Right lobe of liver (tissue), 4 donors: ENCODE measurements around the gene ANXA11.
"Not testable (repeated sequence)": the region's sequence is repeated elsewhere in the genome, so short reads cannot be mapped to it uniquely, and the experiment has no call there.

Source experiments
- POLR2A ChIP-seq: fragments of 450-650 bp; IDR thresholded peaks from one replicate; pipeline ENCODE4 v1.6.1; 2017; ENCODE audit warnings: antibody characterized with exemption, mild to moderate bottlenecking
- TF ChIP-seq, protein P1 (sequence below), 4 donors: fragments of 200-600 bp in 3 of 4; fragments of 450-650 bp in 1 of 4; IDR thresholded peaks; one replicate each; pipeline versions ENCODE4 v1.5.1 to v1.8.0; 2016 to 2022; ENCODE audit warnings: antibody characterized with exemption in 4 of 4, mild to moderate bottlenecking in 2 of 4
- donor health status: DM: no; HTN: no; CAD: no.
- donor health status: DM: no; HTN: no; CAD: no.
- donor health status: DM: no; HTN: yes; CAD: no.

DNA sequence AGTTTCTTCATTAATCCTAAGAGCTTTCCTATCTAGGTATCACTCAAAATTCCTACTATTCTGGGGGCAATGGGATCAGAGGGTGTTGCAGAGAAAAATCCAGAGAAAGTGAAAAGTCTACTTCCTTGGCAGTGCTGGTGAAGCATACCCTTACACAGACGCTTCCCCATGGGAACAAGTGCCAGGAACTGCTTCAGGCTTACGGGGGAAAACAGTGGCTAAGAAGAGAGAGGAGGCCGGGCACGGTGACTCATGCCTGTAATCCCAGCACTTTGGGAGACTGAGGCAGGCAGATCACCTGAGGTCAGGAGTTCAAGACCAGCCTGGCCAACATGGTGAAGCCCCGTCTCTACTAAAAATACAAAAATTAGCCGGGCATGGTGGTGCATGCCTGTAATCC, 2.8 kb downstream of the ANXA11 start:
- TF ChIP-seq, protein P1, sequence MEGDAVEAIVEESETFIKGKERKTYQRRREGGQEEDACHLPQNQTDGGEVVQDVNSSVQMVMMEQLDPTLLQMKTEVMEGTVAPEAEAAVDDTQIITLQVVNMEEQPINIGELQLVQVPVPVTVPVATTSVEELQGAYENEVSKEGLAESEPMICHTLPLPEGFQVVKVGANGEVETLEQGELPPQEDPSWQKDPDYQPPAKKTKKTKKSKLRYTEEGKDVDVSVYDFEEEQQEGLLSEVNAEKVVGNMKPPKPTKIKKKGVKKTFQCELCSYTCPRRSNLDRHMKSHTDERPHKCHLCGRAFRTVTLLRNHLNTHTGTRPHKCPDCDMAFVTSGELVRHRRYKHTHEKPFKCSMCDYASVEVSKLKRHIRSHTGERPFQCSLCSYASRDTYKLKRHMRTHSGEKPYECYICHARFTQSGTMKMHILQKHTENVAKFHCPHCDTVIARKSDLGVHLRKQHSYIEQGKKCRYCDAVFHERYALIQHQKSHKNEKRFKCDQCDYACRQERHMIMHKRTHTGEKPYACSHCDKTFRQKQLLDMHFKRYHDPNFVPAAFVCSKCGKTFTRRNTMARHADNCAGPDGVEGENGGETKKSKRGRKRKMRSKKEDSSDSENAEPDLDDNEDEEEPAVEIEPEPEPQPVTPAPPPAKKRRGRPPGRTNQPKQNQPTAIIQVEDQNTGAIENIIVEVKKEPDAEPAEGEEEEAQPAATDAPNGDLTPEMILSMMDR (IDR thresholded peaks at IDR 0.05) = not testable (repeated sequence)
- TF ChIP-seq POLR2A = not testable (repeated sequence)
